Measurements from ENCODE around the gene INS.
A peak's percentile ranks its signal among the peaks of the same experiment; 100 is the strongest.

The INS gene

GRCh38 chr11:2160736-2161259 is at the start of gene INS:
INS (minus strand) TSS chr11:2161209; CDS start chr11:2160971, 238 bp downstream.
- DNase-seq (ENCODE audit: low read depth), result no peak

- no peak for DNase-seq (ENCODE audit: low read depth)
Measured at GRCh38 chr11:2210366-2211112, 49.5 kb upstream of the INS start.

- no peak for DNase-seq (ENCODE audit: low read depth)
Measured at GRCh38 chr11:2209900-2210321, 48.9 kb upstream of the INS start.

- no peak for DNase-seq (ENCODE audit: low read depth)
Measured at GRCh38 chr11:2209370-2209801, 48.4 kb upstream of the INS start.

- DNase-seq (ENCODE audit: low read depth), result peak; percentile 18
Measured at GRCh38 chr11:2208691-2209369, 47.8 kb upstream of the INS start.

GRCh38 chr11:2207773-2208621 is 47.0 kb upstream of the INS start:
- DNase-seq (ENCODE audit: low read depth), result no peak

- no peak for DNase-seq (ENCODE audit: low read depth)
Measured at GRCh38 chr11:2207212-2207611, 46.2 kb upstream of the INS start.

- DNase-seq (ENCODE audit: low read depth), result no peak
Measured at GRCh38 chr11:2205981-2206690, 45.1 kb upstream of the INS start.

GRCh38 chr11:2205214-2205720 is 44.3 kb upstream of the INS start:
- DNase-seq (ENCODE audit: low read depth), result no peak

- no peak for DNase-seq (ENCODE audit: low read depth)
Measured at GRCh38 chr11:2204361-2205213, 43.6 kb upstream of the INS start.

- no peak for DNase-seq (ENCODE audit: low read depth)
Measured at GRCh38 chr11:2203440-2204259, 42.6 kb upstream of the INS start.

- no peak for DNase-seq (ENCODE audit: low read depth)
Measured at GRCh38 chr11:2202900-2203439, 42.0 kb upstream of the INS start.

- no peak for DNase-seq (ENCODE audit: low read depth)
Measured at GRCh38 chr11:2202071-2202899, 41.3 kb upstream of the INS start.

GRCh38 chr11:2201542-2201941 is 40.5 kb upstream of the INS start:
- no peak for DNase-seq (ENCODE audit: low read depth)

- no peak for DNase-seq (ENCODE audit: low read depth)
Measured at GRCh38 chr11:2200957-2201519, 40.0 kb upstream of the INS start.

GRCh38 chr11:2200536-2200935 is 39.5 kb upstream of the INS start:
- DNase-seq (ENCODE audit: low read depth), result no peak

GRCh38 chr11:2199466-2200341 is 38.7 kb upstream of the INS start:
- DNase-seq (ENCODE audit: low read depth), result no peak

All from ELR (cell line).